Measurements from ENCODE around the gene TLN1. TPM values are rescaled to one million over a fixed set of nuclear protein-coding genes. Genes with fewer than 3 reads are reported as not detected.

Gene TLN1
- total and polyA plus RNA-seq, 8 donors: 152 to 471 (median 191) TPM

GRCh38 chr9:35688558-35689541 is 43.1 kb downstream of the TLN1 start:
- no peak for ATAC-seq
- H3K9me3 ChIP-seq: no peaks in the 10 kb centered on the region
- peaks cover 0 to 19% of the 10 kb centered on the region in 2 donors for H3K4me1 ChIP-seq
- peak overlapping the region; percentile 68 for H3K4me3 ChIP-seq
- H3K27ac ChIP-seq: peak overlapping the region; percentile 37 to 51
- peaks cover 0 to 10% of the 10 kb centered on the region in 2 donors for H3K36me3 ChIP-seq
- no peak for TF ChIP-seq CTCF (IDR thresholded peaks at IDR 0.05)
- no peak for DNase-seq
- intact Hi-C loops (cut with DNase I): no loop called here
- peaks cover 0 to 9% of the 10 kb centered on the region in 2 donors for H3K27me3 ChIP-seq

GRCh38 chr9:35687972-35688557 is 43.9 kb downstream of the TLN1 start:
- no peak for DNase-seq
- Histone ChIP-seq H3K4me1 (peaks cover 0 to 21% of the 10 kb centered on the region in 2 donors), H3K9me3 (no peaks in the 10 kb centered on the region), H3K36me3 (peaks cover 0 to 17% of the 10 kb centered on the region in 2 donors), H3K27ac (peak overlapping the region in 1 of 2 donors; percentile 7), H3K27me3 (peaks cover 0 to 9% of the 10 kb centered on the region in 2 donors), H3K4me3 (peak overlapping the region; percentile 68)
- intact Hi-C loops (cut with DNase I): no loop called here
- no peak for ATAC-seq
- TF ChIP-seq CTCF (IDR thresholded peaks at IDR 0.05): no peak

- peaks cover 0 to 18% of the 10 kb centered on the region in 2 donors for H3K36me3 ChIP-seq
- TF ChIP-seq CTCF (IDR thresholded peaks at IDR 0.05): no peak
- no peak overlapping the region for H3K4me3 ChIP-seq
- peaks cover 0 to 21% of the 10 kb centered on the region in 2 donors for H3K4me1 ChIP-seq
- no peak overlapping the region for H3K27ac ChIP-seq
- no peaks in the 10 kb centered on the region for H3K9me3 ChIP-seq
- DNase-seq: no peak
- H3K27me3 ChIP-seq: peaks cover 0 to 9% of the 10 kb centered on the region in 2 donors
- intact Hi-C loops (cut with DNase I): no loop called here
- ATAC-seq: no peak
Observed at GRCh38 chr9:35687306-35687705, 44.7 kb downstream of the TLN1 start.

GRCh38 chr9:35686222-35687203 is 45.5 kb downstream of the TLN1 start:
- Histone ChIP-seq H3K27ac (no peak overlapping the region), H3K36me3 (peaks cover 0 to 18% of the 10 kb centered on the region in 2 donors), H3K4me3 (no peak overlapping the region), H3K4me1 (peaks cover 0 to 21% of the 10 kb centered on the region in 2 donors), H3K9me3 (no peaks in the 10 kb centered on the region), H3K27me3 (peaks cover 0 to 9% of the 10 kb centered on the region in 2 donors)
- intact Hi-C loops (cut with DNase I): no loop called here
- peak; percentile 7 for ATAC-seq
- TF ChIP-seq CTCF (IDR thresholded peaks at IDR 0.05): no peak
- DNase-seq: no peak
